Neural cell (in vitro differentiated cells): ENCODE measurements around the gene RIMS1. TPM values are rescaled to one million over a fixed set of nuclear protein-coding genes. Genes with fewer than 3 reads are reported as not detected.

Experiments
- H2AFZ ChIP-seq: fragments of 200-600, 300-800 bp; sonication (generic), shearing (Covaris generic); 2 replicates; pipeline ENCODE4 v1.6.0; 2014; ENCODE audit warnings: low read depth, mild to moderate bottlenecking, antibody characterized with exemption, low read length, moderate library complexity
- H3F3A ChIP-seq: fragments of 200-600 bp; shearing (Covaris generic); 2 replicates; pipeline ENCODE4 v1.6.1; 2016; ENCODE audit warnings: mild to moderate bottlenecking, moderate library complexity, mixed read lengths, antibody characterized with exemption, low read length; ENCODE audit not compliant: insufficient read depth, poor library complexity, severe bottlenecking
- H3K27ac ChIP-seq: fragments of 200-600, 300-800 bp; sonication (generic), shearing (Covaris generic); 2 replicates; pipeline ENCODE4 v1.5.1; 2014; ENCODE audit warnings: mild to moderate bottlenecking, low read length, moderate library complexity
- H3K27me3 ChIP-seq: fragments of 300-800, 200-600 bp; sonication (generic), shearing (Covaris generic); 2 replicates; pipeline ENCODE4 v1.6.0; 2014; ENCODE audit warnings: mild to moderate bottlenecking, low read depth, low read length, moderate library complexity; ENCODE audit not compliant: insufficient read depth
- H3K36me3 ChIP-seq: fragments of 300-800, 200-600 bp; sonication (generic), shearing (Covaris generic); 2 replicates; pipeline ENCODE4 v1.5.1; 2014; ENCODE audit warnings: mild to moderate bottlenecking, antibody characterized with exemption, low read length, moderate library complexity; ENCODE audit not compliant: insufficient read depth
- H3K4me2 ChIP-seq: fragments of 300-800, 200-600 bp; sonication (generic), shearing (Covaris generic); 2 replicates; pipeline ENCODE4 v1.6.0; 2014; ENCODE audit warnings: mild to moderate bottlenecking, low read length
- H3K4me3 ChIP-seq: fragments of 300-800, 200-600 bp; sonication (generic), shearing (Covaris generic); 2 replicates; pipeline ENCODE4 v1.5.1; 2014; ENCODE audit warnings: mild to moderate bottlenecking, low read length, moderate library complexity
- H3K79me2 ChIP-seq: fragments of 200-600 bp; shearing (Covaris generic); replicated peaks from 2 replicates; pipeline ENCODE4 v1.6.0; 2014; ENCODE audit warnings: mild to moderate bottlenecking, low read length, moderate library complexity; ENCODE audit not compliant: insufficient read depth
- H3K9ac ChIP-seq: fragments of 300-800, 200-600 bp; sonication (generic), shearing (Covaris generic); 2 replicates; pipeline ENCODE4 v1.6.1; 2016; ENCODE audit warnings: mild to moderate bottlenecking, low read length, mixed read lengths
- H3K9me2 ChIP-seq: fragments of 200-600 bp; shearing (Covaris generic); 2 replicates; pipeline ENCODE4 v1.6.1; 2016; ENCODE audit warnings: mild to moderate bottlenecking, low read length, mixed read lengths; ENCODE audit not compliant: insufficient read depth
- H3K9me3 ChIP-seq: fragments of 200-600, 300-800 bp; sonication (generic), shearing (Covaris generic); 2 replicates; pipeline ENCODE4 v1.6.1; 2016; ENCODE audit warnings: mild to moderate bottlenecking, mixed run types, low read length, moderate library complexity, mixed read lengths
- H4K20me1 ChIP-seq: fragments of 200-600 bp; shearing (Covaris generic); 2 replicates; pipeline ENCODE4 v1.6.1; 2016; ENCODE audit warnings: mild to moderate bottlenecking, mixed run types; ENCODE audit not compliant: insufficient read depth
- EP300 ChIP-seq: fragments of 450-650 bp; conservative IDR thresholded peaks from 2 replicates; pipeline ENCODE4 v1.6.1; 2014; ENCODE audit warnings: antibody characterized with exemption, mild to moderate bottlenecking, moderate library complexity; ENCODE audit not compliant: poor library complexity, severe bottlenecking
- EZH2 ChIP-seq: fragments of 200-600, 300-800 bp; shearing (Covaris generic), sonication (generic); IDR thresholded peaks from 2 replicates; pipeline ENCODE4 v1.6.1; 2014; ENCODE audit warnings: antibody characterized with exemption, low read length, borderline replicate concordance, mild to moderate bottlenecking; ENCODE audit not compliant: insufficient read depth, poor library complexity, severe bottlenecking
- MXI1 ChIP-seq: fragments of 450-650 bp; conservative IDR thresholded peaks from 2 replicates; pipeline ENCODE4 v1.6.1; 2014; ENCODE audit warnings: antibody characterized with exemption, mild to moderate bottlenecking; ENCODE audit not compliant: poor library complexity, severe bottlenecking
- POLR2AphosphoS5 ChIP-seq: IDR thresholded peaks from 2 replicates; pipeline ENCODE4 v1.6.1; 2012
- RAD21 ChIP-seq: fragments of 450-650 bp; conservative IDR thresholded peaks from 2 replicates; pipeline ENCODE4 v1.6.1; 2014; ENCODE audit warnings: antibody characterized with exemption, mild to moderate bottlenecking, moderate library complexity
- SMC3 ChIP-seq: fragments of 450-650 bp; conservative IDR thresholded peaks from 2 replicates; pipeline ENCODE4 v1.6.1; 2014; ENCODE audit warnings: antibody characterized with exemption, mild to moderate bottlenecking, moderate library complexity; ENCODE audit not compliant: poor library complexity
- TAF1 ChIP-seq: IDR thresholded peaks from 2 replicates; pipeline ENCODE4 v1.6.1; 2012; ENCODE audit warnings: low read depth
- polyA plus RNA-seq: library from polyadenylated mRNA; depleted of rRNA; stranded (reverse); fragments of >200 nt; gene quantifications from 2 replicates; pipeline ENCODE4 v1.2.3, GENCODE V29; 2014
- TF ChIP-seq, protein P1 (sequence below): IDR thresholded peaks from 2 replicates; pipeline ENCODE4 v1.6.1; 2012; ENCODE audit warnings: borderline replicate concordance
- TF ChIP-seq, protein P2 (sequence below): fragments of 450-650 bp; IDR thresholded peaks from 2 replicates; pipeline ENCODE4 v1.5.1; 2014; ENCODE audit warnings: antibody characterized with exemption, mild to moderate bottlenecking, moderate library complexity; ENCODE audit not compliant: poor library complexity, severe bottlenecking

RIMS1 gene
- polyA plus RNA-seq, 1 donor from 2014 or later: 17.8 TPM

DNA sequence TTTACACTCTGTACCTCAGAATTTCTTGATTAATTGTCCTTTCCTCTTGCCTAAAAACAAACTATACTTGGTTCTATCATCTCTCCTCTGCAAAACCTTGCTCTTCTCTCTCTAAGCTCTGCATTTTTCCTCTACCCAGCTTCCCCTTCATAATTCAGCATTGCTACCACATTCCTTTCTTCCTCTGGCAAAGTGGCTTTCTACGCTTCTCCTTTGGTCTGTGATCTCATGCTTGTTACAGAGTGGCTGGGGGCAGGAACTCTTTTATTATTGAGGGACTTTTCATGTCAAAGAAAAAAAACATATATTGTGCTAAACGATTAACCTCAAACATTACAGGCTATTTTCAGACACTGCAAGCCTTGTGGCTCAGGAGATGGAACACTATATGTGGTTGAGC lies 402.2 kb downstream of the RIMS1 start:
- Histone ChIP-seq H3K4me2 (no peak overlapping the region), H3F3A (no peaks in the 10 kb centered on the region), H3K27me3 (no peaks in the 10 kb centered on the region), H3K9me3 (no peaks in the 10 kb centered on the region), H4K20me1 (no peaks in the 10 kb centered on the region), H3K36me3 (no peaks in the 10 kb centered on the region), H3K79me2 (no peaks in the 10 kb centered on the region), H3K4me3 (no peak overlapping the region), H3K9ac (no peak overlapping the region), H3K27ac (no peak overlapping the region), H3K9me2 (no peaks in the 10 kb centered on the region), H2AFZ (no peak overlapping the region)
- TF ChIP-seq, protein P1, sequence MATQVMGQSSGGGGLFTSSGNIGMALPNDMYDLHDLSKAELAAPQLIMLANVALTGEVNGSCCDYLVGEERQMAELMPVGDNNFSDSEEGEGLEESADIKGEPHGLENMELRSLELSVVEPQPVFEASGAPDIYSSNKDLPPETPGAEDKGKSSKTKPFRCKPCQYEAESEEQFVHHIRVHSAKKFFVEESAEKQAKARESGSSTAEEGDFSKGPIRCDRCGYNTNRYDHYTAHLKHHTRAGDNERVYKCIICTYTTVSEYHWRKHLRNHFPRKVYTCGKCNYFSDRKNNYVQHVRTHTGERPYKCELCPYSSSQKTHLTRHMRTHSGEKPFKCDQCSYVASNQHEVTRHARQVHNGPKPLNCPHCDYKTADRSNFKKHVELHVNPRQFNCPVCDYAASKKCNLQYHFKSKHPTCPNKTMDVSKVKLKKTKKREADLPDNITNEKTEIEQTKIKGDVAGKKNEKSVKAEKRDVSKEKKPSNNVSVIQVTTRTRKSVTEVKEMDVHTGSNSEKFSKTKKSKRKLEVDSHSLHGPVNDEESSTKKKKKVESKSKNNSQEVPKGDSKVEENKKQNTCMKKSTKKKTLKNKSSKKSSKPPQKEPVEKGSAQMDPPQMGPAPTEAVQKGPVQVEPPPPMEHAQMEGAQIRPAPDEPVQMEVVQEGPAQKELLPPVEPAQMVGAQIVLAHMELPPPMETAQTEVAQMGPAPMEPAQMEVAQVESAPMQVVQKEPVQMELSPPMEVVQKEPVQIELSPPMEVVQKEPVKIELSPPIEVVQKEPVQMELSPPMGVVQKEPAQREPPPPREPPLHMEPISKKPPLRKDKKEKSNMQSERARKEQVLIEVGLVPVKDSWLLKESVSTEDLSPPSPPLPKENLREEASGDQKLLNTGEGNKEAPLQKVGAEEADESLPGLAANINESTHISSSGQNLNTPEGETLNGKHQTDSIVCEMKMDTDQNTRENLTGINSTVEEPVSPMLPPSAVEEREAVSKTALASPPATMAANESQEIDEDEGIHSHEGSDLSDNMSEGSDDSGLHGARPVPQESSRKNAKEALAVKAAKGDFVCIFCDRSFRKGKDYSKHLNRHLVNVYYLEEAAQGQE: no peak
- TF ChIP-seq EP300 (no peak), TAF1 (no peak), RAD21 (no peak), POLR2AphosphoS5 (no peak), MXI1 (no peak), EZH2 (no peak), SMC3 (no peak)
- TF ChIP-seq, protein P2, sequence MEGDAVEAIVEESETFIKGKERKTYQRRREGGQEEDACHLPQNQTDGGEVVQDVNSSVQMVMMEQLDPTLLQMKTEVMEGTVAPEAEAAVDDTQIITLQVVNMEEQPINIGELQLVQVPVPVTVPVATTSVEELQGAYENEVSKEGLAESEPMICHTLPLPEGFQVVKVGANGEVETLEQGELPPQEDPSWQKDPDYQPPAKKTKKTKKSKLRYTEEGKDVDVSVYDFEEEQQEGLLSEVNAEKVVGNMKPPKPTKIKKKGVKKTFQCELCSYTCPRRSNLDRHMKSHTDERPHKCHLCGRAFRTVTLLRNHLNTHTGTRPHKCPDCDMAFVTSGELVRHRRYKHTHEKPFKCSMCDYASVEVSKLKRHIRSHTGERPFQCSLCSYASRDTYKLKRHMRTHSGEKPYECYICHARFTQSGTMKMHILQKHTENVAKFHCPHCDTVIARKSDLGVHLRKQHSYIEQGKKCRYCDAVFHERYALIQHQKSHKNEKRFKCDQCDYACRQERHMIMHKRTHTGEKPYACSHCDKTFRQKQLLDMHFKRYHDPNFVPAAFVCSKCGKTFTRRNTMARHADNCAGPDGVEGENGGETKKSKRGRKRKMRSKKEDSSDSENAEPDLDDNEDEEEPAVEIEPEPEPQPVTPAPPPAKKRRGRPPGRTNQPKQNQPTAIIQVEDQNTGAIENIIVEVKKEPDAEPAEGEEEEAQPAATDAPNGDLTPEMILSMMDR: no peak

DNA sequence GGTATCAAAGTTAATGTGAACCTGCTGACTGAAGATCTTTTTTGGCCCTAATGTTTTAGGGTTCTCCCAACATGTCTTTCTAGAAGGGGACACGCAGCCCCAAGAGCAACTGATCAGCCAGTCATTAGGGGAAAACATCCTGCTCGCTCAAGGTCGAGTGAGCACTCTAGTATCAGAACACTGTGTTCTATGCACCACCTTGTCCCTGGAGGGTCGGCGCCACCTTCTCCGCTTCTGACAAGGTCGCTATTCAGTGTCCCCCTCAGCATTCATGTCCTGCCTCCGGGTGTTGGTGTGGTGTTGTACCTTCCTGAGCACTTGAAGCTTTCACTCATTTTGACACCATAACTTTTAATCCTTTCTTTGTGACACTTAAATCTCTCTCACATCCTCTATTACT lies 404.3 kb downstream of the RIMS1 start:
- Histone ChIP-seq H3K9ac (no peak overlapping the region), H3K9me3 (no peaks in the 10 kb centered on the region), H3K27ac (no peak overlapping the region), H3K4me2 (no peak overlapping the region), H3K79me2 (no peaks in the 10 kb centered on the region), H3K27me3 (no peaks in the 10 kb centered on the region), H3K36me3 (no peaks in the 10 kb centered on the region), H4K20me1 (no peaks in the 10 kb centered on the region), H3F3A (no peaks in the 10 kb centered on the region), H3K9me2 (no peaks in the 10 kb centered on the region), H3K4me3 (no peak overlapping the region), H2AFZ (no peak overlapping the region)
- TF ChIP-seq EP300 (no peak), RAD21 (no peak), EZH2 (no peak), SMC3 (no peak), MXI1 (no peak), POLR2AphosphoS5 (no peak), TAF1 (no peak)
- TF ChIP-seq, protein P2: no peak
- TF ChIP-seq, protein P1: no peak
